Liver (tissue), 9 donors: ENCODE data around the gene TRAK1. TPM values are rescaled to one million over a fixed set of nuclear protein-coding genes. Genes with fewer than 3 reads are reported as not detected.

Experiments
- DNase-seq: peaks from one replicate; pipeline ENCODE4 v3.0.0-alpha.2; 2017; ENCODE audit warnings: low spot score
- H3K27ac ChIP-seq, 2 donors: one replicate each; pipeline ENCODE4 v1.7.0; 2013; ENCODE audit warnings: inconsistent platforms in 2 of 2, low read length in 2 of 2, control low read depth in 1 of 2, low read depth in 1 of 2, mild to moderate bottlenecking in 1 of 2
- H3K27me3 ChIP-seq, 4 donors: one replicate each; pipeline versions ENCODE4 v1.6.1 to v1.7.0; 2013; ENCODE audit warnings: low read length in 3 of 4, inconsistent platforms in 1 of 4, mild to moderate bottlenecking in 1 of 4, moderate library complexity in 1 of 4; ENCODE audit not compliant: control insufficient read depth in 4 of 4, insufficient read depth in 4 of 4
- H3K36me3 ChIP-seq, 4 donors: one replicate each; pipeline versions ENCODE4 v1.6.1 to v1.7.0; 2013; ENCODE audit warnings: low read length in 3 of 4, mild to moderate bottlenecking in 3 of 4, low read depth in 1 of 4, moderate library complexity in 1 of 4; ENCODE audit not compliant: control insufficient read depth in 4 of 4, insufficient read depth in 3 of 4
- H3K4me1 ChIP-seq, 4 donors: one replicate each; pipeline versions ENCODE4 v1.6.1 to v1.7.0; 2013; ENCODE audit warnings: low read length in 3 of 4, mild to moderate bottlenecking in 3 of 4, moderate library complexity in 1 of 4; ENCODE audit not compliant: control insufficient read depth in 4 of 4, insufficient read depth in 4 of 4
- H3K4me3 ChIP-seq, 3 donors: one replicate each; pipeline versions ENCODE4 v1.6.1 to v1.7.0; 2013; ENCODE audit warnings: low read length in 3 of 3, control low read depth in 1 of 3, low read depth in 1 of 3, mild to moderate bottlenecking in 1 of 3
- H3K9ac ChIP-seq, 2 donors: one replicate each; pipeline ENCODE4 v1.7.0; 2013; ENCODE audit warnings: low read length in 2 of 2, mild to moderate bottlenecking in 2 of 2, moderate library complexity in 2 of 2, control low read depth in 1 of 2, low read depth in 1 of 2
- H3K9me3 ChIP-seq, 4 donors: one replicate each; pipeline versions ENCODE4 v1.6.1 to v1.7.0; 2013; ENCODE audit warnings: low read length in 3 of 4; ENCODE audit not compliant: control insufficient read depth in 4 of 4
- EGR1 ChIP-seq, 2 donors: IDR thresholded peaks; 2 replicates each; pipeline ENCODE4 v1.6.1; 2016 to 2018; ENCODE audit warnings: antibody characterized with exemption in 2 of 2, low read depth in 2 of 2
- FOXA1 ChIP-seq: IDR thresholded peaks from 2 replicates; pipeline ENCODE4 v1.6.1; 2016; ENCODE audit warnings: antibody characterized with exemption
- FOXA2 ChIP-seq: IDR thresholded peaks from 2 replicates; pipeline ENCODE4 v1.6.1; 2016; ENCODE audit warnings: antibody characterized with exemption
- GABPA ChIP-seq, 2 donors: IDR thresholded peaks in 1 of 2; conservative IDR thresholded peaks in 1 of 2; 2 replicates each; pipeline ENCODE4 v1.6.1; 2016; ENCODE audit warnings: antibody characterized with exemption in 2 of 2, mild to moderate bottlenecking in 1 of 2, moderate library complexity in 1 of 2
- HNF4A ChIP-seq, 2 donors: conservative IDR thresholded peaks; 2 replicates each; pipeline ENCODE4 v1.6.1; 2016; ENCODE audit warnings: antibody characterized with exemption in 2 of 2, mild to moderate bottlenecking in 2 of 2
- HNF4G ChIP-seq: IDR thresholded peaks from 2 replicates; pipeline ENCODE4 v1.6.1; 2016; ENCODE audit warnings: antibody characterized with exemption
- JUND ChIP-seq, 2 donors: IDR thresholded peaks; 2 replicates each; pipeline ENCODE4 v1.6.1; 2016; ENCODE audit warnings: antibody characterized with exemption in 2 of 2
- NR2F2 ChIP-seq: IDR thresholded peaks from 2 replicates; pipeline ENCODE4 v1.6.1; 2016; ENCODE audit warnings: antibody characterized with exemption
- RAD21 ChIP-seq, 2 donors: IDR thresholded peaks; 2 replicates each; pipeline ENCODE4 v1.6.1; 2016; ENCODE audit warnings: antibody characterized with exemption in 2 of 2, mild to moderate bottlenecking in 2 of 2
- RXRA ChIP-seq, 2 donors: IDR thresholded peaks; 2 replicates each; pipeline ENCODE4 v1.6.1; 2017 to 2018; ENCODE audit warnings: antibody characterized with exemption in 2 of 2, mild to moderate bottlenecking in 1 of 2
- SP1 ChIP-seq: IDR thresholded peaks from 2 replicates; pipeline ENCODE4 v1.6.1; 2018; ENCODE audit warnings: antibody characterized with exemption, mild to moderate bottlenecking
- TAF1 ChIP-seq: conservative IDR thresholded peaks from 2 replicates; pipeline ENCODE4 v1.6.1; 2016; ENCODE audit warnings: antibody characterized with exemption, mild to moderate bottlenecking
- YY1 ChIP-seq: IDR thresholded peaks from 2 replicates; pipeline ENCODE4 v1.6.1; 2016; ENCODE audit warnings: antibody characterized with exemption, mild to moderate bottlenecking
- WGBS: extraction: QIAGEN DNeasy Blood & Tissue Kit; methylation state at CpG from one replicate; pipeline ENCODE4 v1.1.7; 2013; 5-methylcytosine and 5-hydroxymethylcytosine counted together
- polyA plus RNA-seq, 2 donors: library from polyadenylated mRNA; stranded (reverse) in 1 of 2; unstranded in 1 of 2; fragments of 200-250 nt in 1 of 2; fragments of >200 nt in 1 of 2; fragmentation: Nextera tagmentation in 1 of 2; extraction: Ambion mirVana in 1 of 2; gene quantifications; one replicate each; pipeline versions ENCODE4 v1.2.1 to v1.2.3, GENCODE V29; 2013 to 2015
- total RNA-seq, 2 donors: library from RNA; depleted of rRNA; stranded (reverse); fragments of >200 nt; gene quantifications; one replicate each; pipeline ENCODE4 v1.2.3, GENCODE V29; 2014
- TF ChIP-seq, protein P1 (sequence below): IDR thresholded peaks from 2 replicates; pipeline ENCODE4 v1.6.1; 2016; ENCODE audit warnings: antibody characterized with exemption, mild to moderate bottlenecking
- TF ChIP-seq, protein P2 (sequence below): IDR thresholded peaks from 2 replicates; pipeline ENCODE4 v1.6.1; 2016; ENCODE audit warnings: antibody characterized with exemption
- TF ChIP-seq, protein P3 (sequence below): IDR thresholded peaks from 2 replicates; pipeline ENCODE4 v1.6.1; 2016; ENCODE audit warnings: antibody characterized with exemption
- TF ChIP-seq, protein P4 (sequence below): fragments of 150-350 bp; IDR thresholded peaks from 2 replicates; pipeline ENCODE4 v1.5.1; 2017; ENCODE audit warnings: improper control_type of control experiment, low read depth, low read length; ENCODE audit not compliant: missing input control
- donor health status: healthy.
- donor health status: healthy.
- donor health status: healthy.
- donor health status: healthy.
- donor health status: healthy.

The TRAK1 gene
- total and polyA plus RNA-seq, 4 donors, result 3.4 to 21.7 (median 8.6) TPM

DNA sequence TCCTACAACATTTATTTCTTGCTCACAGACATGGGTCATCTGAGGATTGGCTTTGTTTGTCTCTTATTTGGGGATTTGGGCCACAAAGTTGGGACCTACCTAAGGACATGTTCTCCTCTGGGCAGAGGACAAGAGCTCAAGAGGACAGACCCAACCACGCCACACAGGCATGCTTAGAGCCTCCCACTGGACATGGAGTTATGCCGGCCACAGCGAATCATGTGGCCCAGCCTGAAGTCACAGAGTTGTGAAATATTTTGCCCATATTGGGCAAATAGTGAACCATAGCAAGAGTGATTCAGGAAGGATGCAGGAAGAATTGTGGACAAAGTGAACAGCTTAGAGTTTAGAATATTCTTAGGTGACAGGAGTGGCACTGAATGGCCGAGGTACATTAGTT lies 9.9 kb downstream of the TRAK1 start (continued):
- TF ChIP-seq, protein P1, sequence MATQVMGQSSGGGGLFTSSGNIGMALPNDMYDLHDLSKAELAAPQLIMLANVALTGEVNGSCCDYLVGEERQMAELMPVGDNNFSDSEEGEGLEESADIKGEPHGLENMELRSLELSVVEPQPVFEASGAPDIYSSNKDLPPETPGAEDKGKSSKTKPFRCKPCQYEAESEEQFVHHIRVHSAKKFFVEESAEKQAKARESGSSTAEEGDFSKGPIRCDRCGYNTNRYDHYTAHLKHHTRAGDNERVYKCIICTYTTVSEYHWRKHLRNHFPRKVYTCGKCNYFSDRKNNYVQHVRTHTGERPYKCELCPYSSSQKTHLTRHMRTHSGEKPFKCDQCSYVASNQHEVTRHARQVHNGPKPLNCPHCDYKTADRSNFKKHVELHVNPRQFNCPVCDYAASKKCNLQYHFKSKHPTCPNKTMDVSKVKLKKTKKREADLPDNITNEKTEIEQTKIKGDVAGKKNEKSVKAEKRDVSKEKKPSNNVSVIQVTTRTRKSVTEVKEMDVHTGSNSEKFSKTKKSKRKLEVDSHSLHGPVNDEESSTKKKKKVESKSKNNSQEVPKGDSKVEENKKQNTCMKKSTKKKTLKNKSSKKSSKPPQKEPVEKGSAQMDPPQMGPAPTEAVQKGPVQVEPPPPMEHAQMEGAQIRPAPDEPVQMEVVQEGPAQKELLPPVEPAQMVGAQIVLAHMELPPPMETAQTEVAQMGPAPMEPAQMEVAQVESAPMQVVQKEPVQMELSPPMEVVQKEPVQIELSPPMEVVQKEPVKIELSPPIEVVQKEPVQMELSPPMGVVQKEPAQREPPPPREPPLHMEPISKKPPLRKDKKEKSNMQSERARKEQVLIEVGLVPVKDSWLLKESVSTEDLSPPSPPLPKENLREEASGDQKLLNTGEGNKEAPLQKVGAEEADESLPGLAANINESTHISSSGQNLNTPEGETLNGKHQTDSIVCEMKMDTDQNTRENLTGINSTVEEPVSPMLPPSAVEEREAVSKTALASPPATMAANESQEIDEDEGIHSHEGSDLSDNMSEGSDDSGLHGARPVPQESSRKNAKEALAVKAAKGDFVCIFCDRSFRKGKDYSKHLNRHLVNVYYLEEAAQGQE, result peak; percentile 65
- TF ChIP-seq SP1 (peak; percentile 79), HNF4A (conservative IDR thresholded peaks at IDR 0.05) (peak; percentile 86), FOXA2 (peak; percentile 40), TAF1 (no peak), EGR1 (IDR thresholded peaks at IDR 0.05; ENCODE audit: low read depth in 2 of 2) (no peak), YY1 (peak; percentile 70)

DNA sequence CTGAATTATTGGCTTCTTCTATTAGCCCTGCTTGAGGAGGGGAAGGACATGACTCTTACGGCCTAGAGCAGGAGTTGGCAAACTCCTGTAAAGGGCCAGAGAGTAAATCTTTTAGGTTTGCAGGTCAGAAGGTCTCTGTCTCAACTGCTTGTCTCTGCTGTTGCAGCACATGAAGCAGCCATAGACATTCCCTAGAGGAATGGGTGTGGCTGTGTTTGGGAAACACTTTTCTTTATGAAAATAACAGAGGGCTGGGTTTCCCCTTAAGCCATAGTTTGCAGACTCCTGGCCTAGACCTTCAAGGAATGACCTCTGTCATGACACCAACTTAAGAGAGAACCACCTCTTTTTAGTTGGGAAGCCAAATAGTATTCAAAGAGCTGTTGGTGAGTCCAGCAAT lies 10.3 kb downstream of the TRAK1 start:
- DNase-seq, result no peak
- no peaks in the 10 kb centered on the region for H3K9me3 ChIP-seq
- H3K4me3 ChIP-seq, result no peak overlapping the region
- no peaks in the 10 kb centered on the region for H3K27me3 ChIP-seq
- no peaks in the 10 kb centered on the region for H3K36me3 ChIP-seq
- WGBS, result 53% methylated on average over 1 of the region's 1 CpG
- TF ChIP-seq HNF4A (conservative IDR thresholded peaks at IDR 0.05), result no peak
- no peak for TF ChIP-seq GABPA (IDR thresholded peaks at IDR 0.05 in 1 of 2, conservative IDR thresholded peaks at IDR 0.05 in 1 of 2)
- TF ChIP-seq, protein P2, sequence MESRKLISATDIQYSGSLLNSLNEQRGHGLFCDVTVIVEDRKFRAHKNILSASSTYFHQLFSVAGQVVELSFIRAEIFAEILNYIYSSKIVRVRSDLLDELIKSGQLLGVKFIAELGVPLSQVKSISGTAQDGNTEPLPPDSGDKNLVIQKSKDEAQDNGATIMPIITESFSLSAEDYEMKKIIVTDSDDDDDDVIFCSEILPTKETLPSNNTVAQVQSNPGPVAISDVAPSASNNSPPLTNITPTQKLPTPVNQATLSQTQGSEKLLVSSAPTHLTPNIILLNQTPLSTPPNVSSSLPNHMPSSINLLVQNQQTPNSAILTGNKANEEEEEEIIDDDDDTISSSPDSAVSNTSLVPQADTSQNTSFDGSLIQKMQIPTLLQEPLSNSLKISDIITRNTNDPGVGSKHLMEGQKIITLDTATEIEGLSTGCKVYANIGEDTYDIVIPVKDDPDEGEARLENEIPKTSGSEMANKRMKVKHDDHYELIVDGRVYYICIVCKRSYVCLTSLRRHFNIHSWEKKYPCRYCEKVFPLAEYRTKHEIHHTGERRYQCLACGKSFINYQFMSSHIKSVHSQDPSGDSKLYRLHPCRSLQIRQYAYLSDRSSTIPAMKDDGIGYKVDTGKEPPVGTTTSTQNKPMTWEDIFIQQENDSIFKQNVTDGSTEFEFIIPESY, result no peak
- TF ChIP-seq HNF4G, result no peak
- no peak for TF ChIP-seq EGR1 (IDR thresholded peaks at IDR 0.05; ENCODE audit: low read depth in 2 of 2)
- no peak for TF ChIP-seq RXRA (IDR thresholded peaks at IDR 0.05)
- TF ChIP-seq NR2F2, result no peak
- no peak for TF ChIP-seq JUND (IDR thresholded peaks at IDR 0.05)
- TF ChIP-seq TAF1, result no peak
- TF ChIP-seq SP1, result no peak
- TF ChIP-seq, protein P3, sequence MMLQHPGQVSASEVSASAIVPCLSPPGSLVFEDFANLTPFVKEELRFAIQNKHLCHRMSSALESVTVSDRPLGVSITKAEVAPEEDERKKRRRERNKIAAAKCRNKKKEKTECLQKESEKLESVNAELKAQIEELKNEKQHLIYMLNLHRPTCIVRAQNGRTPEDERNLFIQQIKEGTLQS, result no peak
- no peak for TF ChIP-seq FOXA1
- TF ChIP-seq FOXA2, result no peak
- TF ChIP-seq, protein P4, sequence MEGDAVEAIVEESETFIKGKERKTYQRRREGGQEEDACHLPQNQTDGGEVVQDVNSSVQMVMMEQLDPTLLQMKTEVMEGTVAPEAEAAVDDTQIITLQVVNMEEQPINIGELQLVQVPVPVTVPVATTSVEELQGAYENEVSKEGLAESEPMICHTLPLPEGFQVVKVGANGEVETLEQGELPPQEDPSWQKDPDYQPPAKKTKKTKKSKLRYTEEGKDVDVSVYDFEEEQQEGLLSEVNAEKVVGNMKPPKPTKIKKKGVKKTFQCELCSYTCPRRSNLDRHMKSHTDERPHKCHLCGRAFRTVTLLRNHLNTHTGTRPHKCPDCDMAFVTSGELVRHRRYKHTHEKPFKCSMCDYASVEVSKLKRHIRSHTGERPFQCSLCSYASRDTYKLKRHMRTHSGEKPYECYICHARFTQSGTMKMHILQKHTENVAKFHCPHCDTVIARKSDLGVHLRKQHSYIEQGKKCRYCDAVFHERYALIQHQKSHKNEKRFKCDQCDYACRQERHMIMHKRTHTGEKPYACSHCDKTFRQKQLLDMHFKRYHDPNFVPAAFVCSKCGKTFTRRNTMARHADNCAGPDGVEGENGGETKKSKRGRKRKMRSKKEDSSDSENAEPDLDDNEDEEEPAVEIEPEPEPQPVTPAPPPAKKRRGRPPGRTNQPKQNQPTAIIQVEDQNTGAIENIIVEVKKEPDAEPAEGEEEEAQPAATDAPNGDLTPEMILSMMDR, result no peak
- TF ChIP-seq, protein P1, result no peak
- no peak for TF ChIP-seq RAD21 (IDR thresholded peaks at IDR 0.05)
- no peak overlapping the region for H3K9ac ChIP-seq
- peaks cover 0 to 11% (median 5%) of the 10 kb centered on the region in 4 donors for H3K4me1 ChIP-seq
- H3K27ac ChIP-seq, result peak overlapping the region; percentile 19 to 73
